ENCODE measurements around the gene MTMR6.
A peak's percentile ranks its signal among the peaks of the same experiment; 100 is the strongest.
"Not testable (repeated sequence)": the region's sequence is repeated elsewhere in the genome, so short reads cannot be mapped to it uniquely, and the experiment has no call there.

MTMR6 gene

DNA sequence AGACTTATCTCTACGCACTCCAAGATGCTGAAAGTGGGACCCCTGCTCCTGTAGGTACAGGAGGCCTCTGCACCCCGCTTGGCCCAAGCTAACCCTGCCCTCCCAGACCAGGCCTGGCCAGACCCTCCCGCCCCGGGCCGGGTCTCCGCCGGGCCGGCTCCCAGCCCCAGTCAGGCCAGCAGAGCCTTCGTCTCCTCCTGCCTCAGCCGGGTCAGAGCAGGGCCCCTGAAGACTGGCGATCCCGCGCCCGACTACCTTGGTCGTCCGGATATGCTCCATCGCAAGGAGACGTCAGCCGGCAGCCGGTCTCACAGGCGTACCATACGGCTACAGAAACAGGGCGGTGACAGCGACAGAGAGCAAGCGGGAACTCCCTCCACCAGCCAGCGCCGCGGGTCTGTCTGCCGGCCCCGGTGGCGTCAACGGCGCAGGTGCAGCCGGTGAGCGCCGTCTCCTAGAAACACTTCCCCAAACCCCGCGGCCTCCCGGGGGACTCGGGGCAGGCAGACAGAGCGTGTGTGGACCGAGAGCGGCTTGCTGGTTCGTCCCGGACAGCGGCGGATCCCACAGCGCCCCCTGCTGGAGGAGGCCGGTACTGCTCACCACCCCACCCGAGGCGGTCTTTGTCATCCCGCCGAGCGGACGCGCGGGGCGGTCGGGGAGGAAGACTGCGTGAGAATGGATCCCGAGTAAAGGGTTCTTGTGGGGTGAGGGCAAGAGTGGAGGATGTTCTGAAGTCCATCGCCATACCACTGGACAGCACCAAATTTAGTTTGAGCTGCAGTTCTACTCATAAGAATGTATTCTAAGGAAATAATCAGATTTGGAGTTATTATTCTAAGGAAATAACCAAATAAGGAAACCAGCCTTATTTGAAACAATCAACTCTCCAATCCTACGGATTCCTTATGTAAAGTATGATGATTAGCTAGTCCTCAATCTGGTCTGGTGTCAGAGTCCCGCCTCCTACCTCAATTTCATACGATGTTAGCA, at the start of gene MTMR6:
Gene MTMR6, minus strand, starts transcription at position 520 of the 993 bp plus-strand sequence. Its CDS starts 241 bp downstream, at position 279.
- peak; percentile 97 for DNase-seq

DNA sequence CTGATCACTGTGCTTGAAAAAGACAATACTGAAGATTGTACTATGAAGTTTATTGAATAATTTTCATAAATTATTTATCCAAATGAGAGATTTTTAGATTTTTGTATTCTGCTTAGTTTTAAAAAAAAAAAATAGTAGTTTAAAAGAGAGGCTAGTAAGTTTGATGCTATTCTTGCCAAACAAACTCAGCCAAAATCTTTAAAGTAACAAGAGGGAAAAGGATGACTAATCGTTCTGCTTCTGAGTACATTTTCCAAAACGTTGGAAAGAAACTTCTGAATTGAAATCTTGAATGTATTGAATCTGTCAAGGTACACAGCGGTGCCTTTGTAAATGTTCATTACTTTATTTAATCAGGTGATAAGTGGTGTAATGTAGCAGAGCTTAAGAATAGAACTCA, 48.6 kb upstream of the MTMR6 start:
- DNase-seq = no peak

DNA sequence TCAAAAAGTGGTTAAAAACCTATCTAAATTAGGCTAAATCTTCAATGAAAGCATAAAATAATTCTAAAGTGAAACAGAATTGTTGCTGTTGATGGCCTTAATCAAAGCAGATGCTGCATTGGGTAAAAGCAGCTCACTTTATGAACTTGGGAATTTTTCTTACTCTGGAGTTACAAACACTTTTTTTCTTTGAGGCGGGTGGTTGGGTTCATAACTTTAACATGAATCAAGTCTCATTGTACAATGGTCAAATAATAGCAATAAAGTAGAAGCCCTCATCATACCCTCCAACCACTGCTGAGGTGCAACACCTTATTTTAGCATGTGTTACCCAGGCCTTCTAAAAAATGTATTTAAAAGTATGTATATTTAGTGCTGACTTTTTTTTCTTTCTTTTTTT, 43.3 kb upstream of the MTMR6 start:
- DNase-seq = no peak

- DNase-seq = no peak
Observed at GRCh38 chr13:25329706-25330105, 42.4 kb upstream of the MTMR6 start.

GRCh38 chr13:25324100-25324499, 36.8 kb upstream of the MTMR6 start:
- DNase-seq = no peak

DNA sequence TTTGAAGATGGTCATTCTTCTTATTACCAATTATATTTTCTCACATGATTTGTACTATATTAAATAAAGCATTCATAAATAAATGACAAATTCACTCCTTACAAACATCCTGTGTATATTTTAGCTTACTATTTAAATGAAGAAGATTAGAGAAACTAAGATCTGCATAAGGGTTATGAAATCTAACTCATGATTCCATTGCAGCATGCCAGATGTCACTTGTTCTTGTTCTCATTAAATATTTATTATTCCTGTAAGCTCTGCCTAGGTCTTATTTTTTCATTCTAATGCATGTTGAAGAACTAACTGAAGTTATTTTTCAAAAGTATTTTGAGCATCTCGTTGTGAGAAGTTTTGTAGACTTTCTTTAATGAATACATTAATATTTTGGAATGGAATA, 32.5 kb upstream of the MTMR6 start:
- no peak for DNase-seq

GRCh38 chr13:25318946-25319345, 31.7 kb upstream of the MTMR6 start:
- not testable (repeated sequence) for DNase-seq

DNA sequence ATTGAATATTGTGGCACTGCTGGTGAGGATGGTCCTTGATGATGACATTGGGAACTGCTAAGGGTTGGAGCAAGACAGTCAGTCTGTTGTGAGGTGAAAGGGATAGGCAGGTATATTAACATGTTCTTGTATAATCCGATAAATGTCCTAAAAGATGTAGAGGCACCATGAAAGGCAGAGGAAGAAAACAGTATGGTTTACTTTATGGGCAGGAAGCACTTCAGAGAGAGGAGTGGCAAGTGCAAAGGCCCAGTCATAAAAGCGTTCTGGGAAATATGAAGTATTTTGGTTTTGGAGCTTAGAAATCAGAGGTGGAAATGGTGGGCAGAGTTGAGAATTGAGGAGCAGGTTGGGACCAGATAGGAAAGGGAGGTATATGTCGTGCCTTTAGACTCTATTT, 23.6 kb upstream of the MTMR6 start:
- DNase-seq = no peak

DNA sequence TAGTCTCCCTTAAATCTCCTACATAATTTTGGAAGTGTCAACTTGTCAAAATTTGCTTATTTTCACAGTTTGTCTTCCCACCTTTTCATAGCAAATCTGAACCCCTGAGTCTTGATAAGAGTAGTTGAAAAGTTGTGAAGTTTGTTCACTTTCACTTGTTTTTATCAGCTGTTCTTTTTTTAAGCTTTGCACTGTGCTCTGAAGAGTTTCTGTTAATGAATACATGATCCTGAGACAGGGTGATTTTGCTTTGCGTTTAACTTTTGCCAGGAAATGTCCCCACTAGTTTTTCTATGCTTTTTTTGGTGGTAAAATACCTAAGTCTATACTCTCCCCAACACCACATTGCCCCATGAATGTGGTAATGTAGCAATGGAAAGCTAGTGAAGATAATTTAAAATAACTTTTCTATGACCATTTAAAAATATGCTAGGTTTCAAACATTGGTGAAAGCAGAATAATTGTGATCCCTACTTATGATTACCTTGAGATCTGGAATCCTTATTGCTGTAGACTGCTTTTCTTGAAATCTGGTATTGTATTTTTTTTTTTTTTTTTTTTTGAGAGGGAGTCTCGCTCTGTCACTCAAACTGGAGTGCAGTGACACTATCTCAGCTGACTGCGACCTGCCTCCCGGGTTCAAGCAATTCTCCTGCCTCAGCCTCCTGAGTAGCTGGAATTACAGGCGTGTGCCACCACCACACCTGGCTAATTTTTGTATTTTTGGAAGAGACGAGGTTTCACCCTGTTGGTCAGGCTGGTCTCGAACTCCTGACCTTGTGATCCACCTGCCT, 19.6 kb upstream of the MTMR6 start:
- no peak for DNase-seq

- no peak for DNase-seq
Observed at GRCh38 chr13:25302121-25302520, 14.8 kb upstream of the MTMR6 start.

- peak; percentile 97 for DNase-seq
Observed at GRCh38 chr13:25301347-25302113, 14.2 kb upstream of the MTMR6 start, which contains the start of gene NUP58. Gene NUP58, plus strand, starts transcription at chr13:25301625. Its CDS starts 149 bp downstream, at chr13:25301774.

GRCh38 chr13:25300861-25301346, 13.6 kb upstream of the MTMR6 start:
- no peak for DNase-seq

DNA sequence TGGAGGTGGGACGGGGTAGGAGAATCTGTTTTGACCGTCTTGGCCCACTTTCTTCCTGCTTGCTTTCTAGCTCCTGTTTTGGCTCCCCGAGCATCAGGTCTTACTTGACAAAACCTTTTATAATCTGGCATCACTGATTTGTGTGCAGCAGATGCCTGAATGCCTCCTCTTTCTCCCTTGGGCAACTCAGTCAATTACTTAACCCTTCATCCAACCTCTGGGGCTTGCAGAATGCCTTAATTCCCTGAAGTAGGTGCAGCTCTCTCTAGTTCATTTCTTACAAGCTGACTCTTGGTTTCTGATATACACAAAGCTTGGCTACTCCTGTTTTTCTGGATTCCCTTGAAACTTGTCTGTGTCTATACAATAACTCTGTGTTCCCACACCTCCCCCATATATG, 8.4 kb upstream of the MTMR6 start:
- DNase-seq = no peak

DNA sequence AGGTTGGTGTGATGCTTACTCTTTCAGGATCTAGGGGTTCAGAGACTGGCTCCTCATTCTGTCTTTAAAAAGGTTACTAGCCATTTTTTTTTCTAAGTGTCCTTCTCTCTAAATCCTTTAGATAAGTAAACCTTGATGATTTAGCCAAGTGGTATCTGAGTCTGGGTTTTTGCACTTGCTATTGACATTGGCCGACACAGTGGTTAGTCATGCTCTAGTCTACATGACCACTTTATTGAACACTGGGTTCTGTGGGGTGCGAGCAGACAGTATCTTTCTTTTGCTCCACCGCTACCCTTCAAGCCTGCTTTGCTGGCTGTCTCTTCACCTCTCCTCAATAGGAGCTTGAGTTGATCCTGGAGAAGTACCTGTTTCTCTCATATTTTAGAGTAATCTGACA, 7.9 kb upstream of the MTMR6 start:
- no peak for DNase-seq

- DNase-seq = no peak
Observed at GRCh38 chr13:25292301-25292700, 5.0 kb upstream of the MTMR6 start.

DNA sequence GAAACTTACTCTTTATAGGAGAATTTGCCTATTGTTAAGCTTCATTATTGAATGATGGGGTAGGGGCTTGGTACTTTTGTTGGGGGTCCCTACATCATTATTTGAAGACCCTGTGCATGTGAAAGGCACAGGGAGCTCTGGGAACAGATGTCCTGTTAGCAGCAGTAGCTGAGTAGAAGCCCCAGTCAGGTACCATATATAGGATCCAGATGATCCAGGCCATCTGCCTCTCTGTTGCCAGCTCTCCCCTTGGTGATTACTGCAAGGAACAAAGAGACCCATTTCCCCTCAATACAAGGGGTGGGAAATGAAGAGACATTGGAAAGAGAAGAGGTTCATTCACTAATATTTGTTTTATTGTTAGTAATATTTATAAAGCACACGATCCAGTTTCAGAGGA, 4.4 kb upstream of the MTMR6 start:
- DNase-seq = no peak

DNA sequence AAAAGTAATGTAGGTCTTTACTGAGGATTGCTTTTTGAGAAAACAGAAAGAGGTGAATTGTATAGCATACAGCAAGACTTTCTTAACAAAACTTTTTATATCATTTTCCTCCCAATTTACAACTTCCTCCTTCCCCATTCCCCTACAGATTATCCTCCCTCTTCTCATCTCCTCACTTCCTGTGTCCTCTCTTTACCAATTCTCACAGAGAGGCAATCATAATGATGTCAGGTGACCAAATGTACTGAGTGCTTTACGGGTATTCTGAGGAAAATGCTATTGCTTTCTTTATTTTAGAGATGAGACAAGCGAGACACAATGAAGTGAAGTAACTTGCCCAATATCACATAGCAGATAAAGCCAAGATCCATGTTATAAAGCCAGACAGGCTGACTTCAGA, 1.7 kb upstream of the MTMR6 start:
- no peak for DNase-seq

DNA sequence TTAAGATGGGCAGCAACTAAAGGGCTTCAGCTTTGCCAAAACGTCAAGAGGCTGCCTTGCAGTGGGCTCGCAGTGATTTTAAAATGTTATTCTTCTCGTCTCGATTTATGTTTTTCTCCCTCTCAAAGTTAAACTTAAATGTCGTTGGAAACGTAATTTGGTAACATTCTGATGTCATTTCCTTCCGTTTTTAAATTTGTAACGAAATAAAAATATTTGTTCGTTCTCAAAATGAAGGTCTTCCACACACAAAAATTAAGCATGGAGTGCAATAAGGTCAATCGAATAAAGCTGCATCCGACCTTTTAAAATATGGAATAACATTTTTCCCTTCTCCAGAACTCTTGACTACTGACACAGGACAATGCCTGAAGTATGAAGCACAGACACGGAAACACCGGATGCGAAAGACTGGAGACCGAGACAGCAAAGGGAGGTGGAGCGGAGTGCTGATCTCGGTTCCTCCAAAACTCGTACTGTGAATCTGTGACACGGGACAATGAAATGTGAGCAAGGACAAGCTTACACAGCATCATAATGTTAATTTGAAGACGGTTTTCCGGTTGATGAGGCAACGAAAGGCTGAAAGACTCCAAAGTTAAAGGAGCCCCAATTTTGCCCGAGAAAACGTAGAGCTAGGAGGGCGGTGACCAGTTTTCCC, 850 bp downstream of the MTMR6 start:
- DNase-seq = peak; percentile 56

- no peak for DNase-seq
Observed at GRCh38 chr13:25281935-25282332, 5.4 kb downstream of the MTMR6 start.

DNA sequence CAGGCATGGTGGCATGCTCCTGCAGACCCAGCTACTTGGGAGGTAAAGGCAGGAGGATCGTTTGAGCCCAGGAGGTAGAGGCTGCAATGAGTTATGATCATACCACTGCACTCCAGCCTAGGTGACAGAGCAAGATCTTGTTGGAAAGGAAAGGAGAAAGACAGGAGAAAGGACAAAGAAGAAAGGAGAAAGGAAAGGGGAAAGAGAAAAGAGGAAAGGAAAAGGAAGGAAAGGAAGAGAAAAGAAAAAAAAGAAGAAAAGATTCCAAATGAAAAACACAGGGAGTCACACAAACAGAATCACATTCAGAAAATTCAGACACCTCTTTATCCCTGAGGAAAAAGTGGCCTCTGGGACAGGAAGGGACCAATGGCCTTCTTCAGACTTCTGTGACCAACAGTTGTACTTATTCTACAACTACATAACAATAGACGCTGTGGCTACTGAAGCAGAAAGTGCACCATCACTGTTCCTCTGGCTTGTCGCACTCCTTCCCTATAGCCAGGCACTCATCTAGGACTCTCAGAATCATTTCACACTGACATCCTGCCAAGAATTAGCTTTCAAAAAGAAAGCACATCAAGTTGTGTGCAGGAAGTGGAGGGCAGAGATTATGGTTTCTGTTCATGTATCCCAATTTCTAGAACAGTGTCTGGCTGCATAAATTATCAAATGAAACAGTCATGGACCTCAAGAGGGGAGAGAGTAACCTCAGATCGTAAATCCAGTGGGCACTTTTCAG, 5.9 kb downstream of the MTMR6 start:
- DNase-seq = no peak

GRCh38 chr13:25280396-25280795, 6.9 kb downstream of the MTMR6 start:
- no peak for DNase-seq

All from NCI-H748 treated with DMSO at 0.1 percent for 48 hours (cell line).